ENCODE measurements around the gene RRAD. TPM values are rescaled to one million over a fixed set of nuclear protein-coding genes. Genes with fewer than 3 reads are reported as not detected.

Gene RRAD
- total and polyA plus RNA-seq, 11 donors: 57.5 to 298 (median 152) TPM

DNA sequence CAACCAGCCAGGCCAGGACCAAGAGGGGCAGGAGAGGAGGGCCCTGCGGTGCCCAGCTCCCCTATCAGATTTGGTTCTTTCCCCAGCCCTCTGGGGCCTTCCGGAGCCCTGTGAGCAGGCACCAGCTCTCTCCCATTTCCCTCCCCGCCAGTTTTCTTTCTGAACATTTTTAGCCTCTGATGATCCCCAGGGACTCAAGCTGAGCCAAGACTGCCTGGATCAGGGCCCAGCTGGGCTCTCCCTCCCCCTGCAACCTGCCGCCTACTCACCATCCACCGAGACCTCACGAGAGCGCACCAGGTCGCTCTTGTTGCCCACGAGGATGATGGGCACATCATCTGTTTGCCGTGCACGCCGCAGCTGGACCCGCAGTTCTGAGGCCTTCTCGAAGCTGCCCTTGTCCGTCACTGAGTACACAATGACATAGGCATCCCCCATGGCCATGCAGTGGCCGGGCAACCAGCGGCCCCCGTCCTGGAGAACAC, 2.0 kb downstream of the RRAD start:
- Histone ChIP-seq H3K36me3 (peaks cover 0 to 23% (median 0%) of the 10 kb centered on the region in 9 donors), H3K4me1 (peaks cover 0 to 78% (median 34%) of the 10 kb centered on the region in 12 donors), H3K27ac (peak overlapping the region; percentile 80 to 99 (median 93)), H3K27me3 (peaks cover 0 to 39% (median 0%) of the 10 kb centered on the region in 9 donors), H3K4me3 (peak overlapping the region; percentile 48 to 94 (median 68)), H3K9me3 (no peaks in the 10 kb centered on the region)
- ATAC-seq: peak in 3 of 4 donors; percentile 20 to 48 (median 34)
- TF ChIP-seq, protein P1, sequence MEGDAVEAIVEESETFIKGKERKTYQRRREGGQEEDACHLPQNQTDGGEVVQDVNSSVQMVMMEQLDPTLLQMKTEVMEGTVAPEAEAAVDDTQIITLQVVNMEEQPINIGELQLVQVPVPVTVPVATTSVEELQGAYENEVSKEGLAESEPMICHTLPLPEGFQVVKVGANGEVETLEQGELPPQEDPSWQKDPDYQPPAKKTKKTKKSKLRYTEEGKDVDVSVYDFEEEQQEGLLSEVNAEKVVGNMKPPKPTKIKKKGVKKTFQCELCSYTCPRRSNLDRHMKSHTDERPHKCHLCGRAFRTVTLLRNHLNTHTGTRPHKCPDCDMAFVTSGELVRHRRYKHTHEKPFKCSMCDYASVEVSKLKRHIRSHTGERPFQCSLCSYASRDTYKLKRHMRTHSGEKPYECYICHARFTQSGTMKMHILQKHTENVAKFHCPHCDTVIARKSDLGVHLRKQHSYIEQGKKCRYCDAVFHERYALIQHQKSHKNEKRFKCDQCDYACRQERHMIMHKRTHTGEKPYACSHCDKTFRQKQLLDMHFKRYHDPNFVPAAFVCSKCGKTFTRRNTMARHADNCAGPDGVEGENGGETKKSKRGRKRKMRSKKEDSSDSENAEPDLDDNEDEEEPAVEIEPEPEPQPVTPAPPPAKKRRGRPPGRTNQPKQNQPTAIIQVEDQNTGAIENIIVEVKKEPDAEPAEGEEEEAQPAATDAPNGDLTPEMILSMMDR (IDR thresholded peaks at IDR 0.05): no peak
- TF ChIP-seq POLR2A (IDR thresholded peaks at IDR 0.05): no peak
- DNase-seq: peak in 4 of 5 donors; percentile 74 to 78 (median 76)
- 24 to 36% (median 29%) methylated on average over 15 to 18 of the region's 18 CpGs for WGBS, 4 donors
- intact Hi-C loops (cut with DNase I): loop anchor here in 1 of 10 donors (1.0 kb wide), 1 partner anchor 20 kb away; no protein-coding TSS in a partner anchor

DNA sequence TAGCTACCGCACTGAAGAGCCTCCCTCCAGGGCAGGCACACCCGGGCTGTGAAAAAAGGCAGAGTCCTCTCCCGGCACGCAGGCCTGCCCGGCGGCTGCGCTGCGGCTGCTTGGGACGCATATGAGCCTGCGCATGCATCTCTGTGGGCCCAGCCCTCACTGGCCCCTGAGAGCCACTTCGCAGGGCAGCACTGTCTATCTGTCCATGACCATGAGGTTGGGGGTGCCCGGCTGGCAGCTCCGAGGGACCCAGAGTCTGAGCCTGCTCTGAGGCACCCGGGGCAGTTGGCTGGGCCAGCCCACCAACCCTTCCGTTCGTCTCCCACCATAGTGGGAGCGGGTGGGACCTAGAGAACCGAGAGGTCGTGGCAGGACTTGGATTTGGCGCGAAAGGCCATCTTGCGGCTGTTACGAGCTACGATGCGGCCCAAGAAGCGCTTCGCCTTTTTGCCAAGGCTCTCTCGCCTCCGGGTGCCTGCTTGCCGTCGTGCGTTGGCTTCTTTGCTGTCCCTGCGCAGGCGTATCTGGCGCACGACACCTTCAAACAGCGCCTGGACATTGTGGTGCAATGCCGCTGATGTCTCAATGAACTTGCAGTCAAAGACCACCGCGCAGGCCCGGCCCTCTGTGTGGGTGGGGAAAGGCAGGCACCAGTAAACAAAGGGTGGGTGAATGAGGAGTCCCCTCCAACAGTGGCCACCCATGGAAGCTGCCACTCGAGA, 3.4 kb downstream of the RRAD start:
- WGBS, 4 donors: 50 to 54% (median 52%) methylated on average over 26 to 42 of the region's 42 CpGs
- no peaks in the 10 kb centered on the region for H3K9me3 ChIP-seq
- H3K36me3 ChIP-seq: peaks cover 0 to 23% (median 0%) of the 10 kb centered on the region in 9 donors
- peak overlapping the region in 10 of 12 donors; percentile 12 to 87 (median 63) for H3K4me3 ChIP-seq
- H3K4me1 ChIP-seq: peaks cover 0 to 64% (median 27%) of the 10 kb centered on the region in 12 donors
- TF ChIP-seq, protein P1 (IDR thresholded peaks at IDR 0.05): no peak
- TF ChIP-seq POLR2A (IDR thresholded peaks at IDR 0.05): no peak
- ATAC-seq: no peak
- intact Hi-C loops (cut with DNase I): no loop called here
- peaks cover 0 to 39% (median 0%) of the 10 kb centered on the region in 9 donors for H3K27me3 ChIP-seq
- DNase-seq: peak in 1 of 5 donors; percentile 51
- H3K27ac ChIP-seq: peak overlapping the region; percentile 80 to 99 (median 93)

DNA sequence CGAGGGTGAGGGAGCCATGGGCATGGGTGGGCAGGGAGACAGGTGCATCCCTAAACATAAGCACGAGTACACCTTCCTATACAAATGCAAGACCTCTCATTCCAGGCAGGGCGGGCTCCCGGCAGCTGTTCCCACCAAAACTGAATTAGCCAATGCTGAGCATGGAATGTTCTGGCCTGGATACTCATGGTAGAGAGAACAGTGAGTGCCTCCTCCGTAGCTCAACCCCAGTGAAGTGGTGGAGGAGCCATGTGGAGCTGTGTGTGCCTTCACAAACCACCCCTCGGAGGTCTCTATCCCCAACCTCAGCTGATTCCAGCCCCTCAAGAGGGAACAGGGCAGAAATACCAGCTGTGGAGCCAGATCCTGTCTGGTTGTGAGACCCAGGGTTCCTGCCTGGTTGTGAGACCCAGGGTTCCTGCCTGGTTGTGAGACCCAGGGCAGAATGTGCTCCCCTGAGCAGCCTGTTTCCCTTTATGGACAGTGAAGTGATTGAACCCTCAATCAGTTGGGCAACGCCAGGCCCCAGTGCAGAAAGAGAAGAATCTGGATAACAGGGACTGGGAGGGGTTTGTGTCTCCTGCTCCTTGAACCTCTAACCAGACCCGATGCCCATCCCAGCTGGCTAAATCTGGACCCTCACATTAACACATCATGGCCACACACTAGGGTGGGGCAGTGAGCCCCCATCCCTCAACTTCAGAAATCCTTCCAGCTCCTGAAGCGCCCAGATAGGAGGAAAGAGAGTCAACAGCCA, 4.2 kb downstream of the RRAD start:
- H3K4me3 ChIP-seq: peak overlapping the region in 4 of 12 donors; percentile 3 to 74 (median 44)
- H3K27ac ChIP-seq: peak overlapping the region; percentile 80 to 99 (median 92)
- peaks cover 0 to 57% (median 21%) of the 10 kb centered on the region in 12 donors for H3K4me1 ChIP-seq
- intact Hi-C loops (cut with DNase I): no loop called here
- no peak for DNase-seq
- peaks cover 0 to 23% (median 0%) of the 10 kb centered on the region in 9 donors for H3K36me3 ChIP-seq
- H3K9me3 ChIP-seq: no peaks in the 10 kb centered on the region
- ATAC-seq: peak; percentile 4 to 53 (median 20)
- peak in 1 of 2 donors; percentile 14 for TF ChIP-seq POLR2A (IDR thresholded peaks at IDR 0.05)
- TF ChIP-seq, protein P1 (IDR thresholded peaks at IDR 0.05): no peak
- 48 to 59% (median 51%) methylated on average over 9 of the region's 9 CpGs for WGBS, 4 donors
- peaks cover 0 to 37% (median 0%) of the 10 kb centered on the region in 9 donors for H3K27me3 ChIP-seq

DNA sequence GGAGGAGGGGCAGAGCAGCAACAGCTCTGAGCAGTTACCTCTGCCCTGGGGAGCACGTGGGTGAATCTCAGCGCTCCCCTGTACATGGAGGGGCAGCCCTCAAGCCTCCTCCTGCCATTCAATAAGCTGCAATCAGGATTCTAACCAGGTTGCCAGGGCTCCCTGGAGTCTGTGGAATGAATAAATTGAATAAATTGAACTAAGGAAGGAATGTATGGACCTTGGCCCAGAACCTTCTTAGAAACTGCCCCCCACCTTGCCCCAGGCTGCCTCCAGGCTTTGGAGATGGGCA, 5.1 kb downstream of the RRAD start:
- WGBS, 4 donors: 23 to 71% (median 41%) methylated on average over 2 of the region's 2 CpGs
- DNase-seq (no peak), ATAC-seq (peak in 1 of 4 donors; percentile 12)
- no peak for TF ChIP-seq POLR2A (IDR thresholded peaks at IDR 0.05)
- TF ChIP-seq, protein P1 (IDR thresholded peaks at IDR 0.05): no peak
- Histone ChIP-seq H3K36me3 (peaks cover 0 to 23% (median 0%) of the 10 kb centered on the region in 9 donors), H3K4me1 (peaks cover 0 to 52% (median 21%) of the 10 kb centered on the region in 12 donors), H3K27ac (peak overlapping the region; percentile 63 to 99 (median 92)), H3K27me3 (peaks cover 0 to 29% (median 0%) of the 10 kb centered on the region in 9 donors), H3K4me3 (no peak overlapping the region), H3K9me3 (no peaks in the 10 kb centered on the region)
- intact Hi-C loops (cut with DNase I): no loop called here

Data from heart left ventricle (tissue), 16 donors.